DOHH2 (cell line): ENCODE data around the gene RB1.

Source experiments
- H3F3A ChIP-seq: fragments of 200-600 bp; sonication (generic), shearing (Covaris generic); 2 replicates; pipeline ENCODE4 v1.6.0; 2016; ENCODE audit warnings: antibody characterized with exemption, mild to moderate bottlenecking; ENCODE audit not compliant: control insufficient read depth, insufficient read depth
- H3K27ac ChIP-seq: fragments of 200-600 bp; sonication (generic); 2 replicates; pipeline ENCODE4 v1.5.1; 2014; ENCODE audit warnings: low read depth, mild to moderate bottlenecking, low read length, moderate library complexity
- H3K27me3 ChIP-seq: fragments of 200-600 bp; sonication (generic); 2 replicates; pipeline ENCODE4 v1.6.1; 2014; ENCODE audit warnings: mild to moderate bottlenecking, low read length, mixed read lengths; ENCODE audit not compliant: control insufficient read depth
- H3K36me3 ChIP-seq: fragments of 200-600 bp; sonication (generic); 2 replicates; pipeline ENCODE4 v1.6.1; 2014; ENCODE audit warnings: mild to moderate bottlenecking, low read length, moderate library complexity, mixed read lengths; ENCODE audit not compliant: control insufficient read depth
- H3K4me1 ChIP-seq: fragments of 200-600 bp; sonication (generic); 2 replicates; pipeline ENCODE4 v1.6.1; 2014; ENCODE audit warnings: mild to moderate bottlenecking, low read length, mixed read lengths; ENCODE audit not compliant: control insufficient read depth
- H3K4me2 ChIP-seq: fragments of 200-600 bp; sonication (generic); 2 replicates; pipeline ENCODE4 v1.6.0; 2014; ENCODE audit warnings: mild to moderate bottlenecking, low read length, moderate library complexity
- H3K4me3 ChIP-seq: fragments of 200-600 bp; sonication (generic); 2 replicates; pipeline ENCODE4 v1.5.1; 2014; ENCODE audit warnings: mild to moderate bottlenecking, low read length, mixed read lengths
- H3K79me2 ChIP-seq: fragments of 200-600 bp; sonication (generic); 2 replicates; pipeline ENCODE4 v1.6.1; 2014; ENCODE audit warnings: mild to moderate bottlenecking, low read length, mixed read lengths; ENCODE audit not compliant: control insufficient read depth
- H3K9me2 ChIP-seq: fragments of 200-600 bp; sonication (generic); replicated peaks from 2 replicates; pipeline ENCODE4 v1.6.1; 2014; ENCODE audit warnings: mild to moderate bottlenecking, low read length, mixed read lengths; ENCODE audit not compliant: control insufficient read depth
- H3K9me3 ChIP-seq: fragments of 200-600 bp; sonication (generic); 2 replicates; pipeline ENCODE4 v1.6.1; 2014; ENCODE audit warnings: antibody characterized with exemption, low read length, mixed read lengths; ENCODE audit not compliant: control insufficient read depth, insufficient read depth
- H4K20me1 ChIP-seq: fragments of 200-600 bp; sonication (generic); 2 replicates; pipeline ENCODE4 v1.6.0; 2014; ENCODE audit warnings: low read depth, mild to moderate bottlenecking, antibody characterized with exemption, low read length, moderate library complexity; ENCODE audit not compliant: control insufficient read depth, insufficient read depth
- CTCF ChIP-seq: fragments of 200-600 bp; sonication (generic); IDR thresholded peaks from one replicate; pipeline ENCODE4 v1.5.1; 2014; ENCODE audit warnings: antibody characterized with exemption, mild to moderate bottlenecking, low read depth, low read length; ENCODE audit not compliant: poor library complexity, severe bottlenecking
- EZH2phosphoT487 ChIP-seq: fragments of 200-600 bp; sonication (generic); IDR thresholded peaks from 2 replicates; pipeline ENCODE4 v1.6.1; 2017; ENCODE audit warnings: borderline replicate concordance, mild to moderate bottlenecking, antibody characterized with exemption, low read length, moderate library complexity, mixed read lengths

Gene RB1

GRCh38 chr13:48483575-48483974, 180.0 kb downstream of the RB1 start:
- Histone ChIP-seq H3K4me2 (no peak overlapping the region), H3K9me2 (no peaks in the 10 kb centered on the region), H3K36me3 (peaks cover 47% of the 10 kb centered on the region), H3K4me3 (no peak overlapping the region), H4K20me1 (no peaks in the 10 kb centered on the region), H3K27ac (no peak overlapping the region), H3F3A (peaks cover under 1% of the 10 kb centered on the region), H3K79me2 (no peaks in the 10 kb centered on the region), H3K4me1 (peaks cover 6% of the 10 kb centered on the region), H3K9me3 (no peaks in the 10 kb centered on the region), H3K27me3 (no peaks in the 10 kb centered on the region)
- TF ChIP-seq CTCF (no peak), EZH2phosphoT487 (no peak)

GRCh38 chr13:48485432-48485831, 181.9 kb downstream of the RB1 start:
- no peaks in the 10 kb centered on the region for H3K9me2 ChIP-seq
- no peak overlapping the region for H3K4me3 ChIP-seq
- H3K36me3 ChIP-seq, result peaks cover 42% of the 10 kb centered on the region
- no peak overlapping the region for H3K4me2 ChIP-seq
- no peaks in the 10 kb centered on the region for H3K27me3 ChIP-seq
- H3K9me3 ChIP-seq, result no peaks in the 10 kb centered on the region
- no peak overlapping the region for H3K27ac ChIP-seq
- no peak for TF ChIP-seq EZH2phosphoT487
- TF ChIP-seq CTCF, result no peak
- H3F3A ChIP-seq, result peaks cover 8% of the 10 kb centered on the region
- no peaks in the 10 kb centered on the region for H4K20me1 ChIP-seq
- no peaks in the 10 kb centered on the region for H3K79me2 ChIP-seq
- peaks cover 24% of the 10 kb centered on the region for H3K4me1 ChIP-seq

GRCh38 chr13:48486362-48486761, 182.8 kb downstream of the RB1 start:
- Histone ChIP-seq H3K27ac (no peak overlapping the region), H3K36me3 (peaks cover 37% of the 10 kb centered on the region), H3K27me3 (no peaks in the 10 kb centered on the region)

GRCh38 chr13:48486836-48487235, 183.3 kb downstream of the RB1 start:
- Histone ChIP-seq H3K27ac (no peak overlapping the region), H3K4me2 (no peak overlapping the region), H3F3A (peaks cover 11% of the 10 kb centered on the region), H3K27me3 (no peaks in the 10 kb centered on the region), H3K4me1 (peaks cover 38% of the 10 kb centered on the region), H3K4me3 (no peak overlapping the region), H3K9me2 (no peaks in the 10 kb centered on the region), H3K79me2 (no peaks in the 10 kb centered on the region), H4K20me1 (no peaks in the 10 kb centered on the region), H3K36me3 (peaks cover 34% of the 10 kb centered on the region), H3K9me3 (no peaks in the 10 kb centered on the region)
- TF ChIP-seq CTCF, result no peak
- no peak for TF ChIP-seq EZH2phosphoT487

More at GRCh38 chr13:48486362-48486761, 182.8 kb downstream of the RB1 start:
- Histone ChIP-seq H3K4me2 (no peak overlapping the region), H3K4me1 (peaks cover 34% of the 10 kb centered on the region), H3F3A (peaks cover 8% of the 10 kb centered on the region), H4K20me1 (no peaks in the 10 kb centered on the region), H3K4me3 (no peak overlapping the region), H3K79me2 (no peaks in the 10 kb centered on the region), H3K9me2 (no peaks in the 10 kb centered on the region), H3K9me3 (no peaks in the 10 kb centered on the region)
- no peak for TF ChIP-seq EZH2phosphoT487
